Neural progenitor cell (in vitro differentiated cells): ENCODE measurements around the gene KRT76.

Experiments
- EZH2 ChIP-seq: fragments of 200-600 bp; sonication (generic); IDR thresholded peaks from 2 replicates; pipeline ENCODE4 v1.6.1; 2017; ENCODE audit warnings: antibody characterized with exemption, mild to moderate bottlenecking, moderate library complexity
- EZH2phosphoT487 ChIP-seq: fragments of 200-600 bp; sonication (generic); IDR thresholded peaks from 2 replicates; pipeline ENCODE4 v1.6.1; 2017; ENCODE audit warnings: antibody characterized with exemption
- TF ChIP-seq, protein P1 (sequence below): fragments of 200-600 bp; sonication (generic); IDR thresholded peaks from 2 replicates; pipeline ENCODE4 v1.5.1; 2017; ENCODE audit warnings: antibody characterized with exemption, mild to moderate bottlenecking

DNA sequence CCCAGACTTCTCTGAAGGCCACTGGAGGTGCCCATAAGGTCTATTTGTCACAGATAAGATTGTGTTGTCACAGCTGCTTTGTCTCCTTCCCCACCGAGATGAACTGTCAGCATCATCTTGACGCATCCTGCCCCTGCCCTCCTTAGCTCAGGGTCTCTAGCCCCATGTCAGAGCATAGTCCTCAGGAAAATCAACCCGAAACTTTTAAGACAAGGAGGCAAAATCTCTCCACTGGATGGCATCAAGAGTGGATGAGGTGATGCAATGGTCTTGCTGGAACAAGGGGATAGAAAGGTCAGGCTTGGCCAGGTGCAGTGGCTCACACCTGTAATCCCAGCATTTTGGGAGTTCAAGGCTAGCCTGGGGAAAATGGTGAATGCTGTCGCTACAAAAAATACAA lies 48.8 kb upstream of the KRT76 start:
- TF ChIP-seq, protein P1, sequence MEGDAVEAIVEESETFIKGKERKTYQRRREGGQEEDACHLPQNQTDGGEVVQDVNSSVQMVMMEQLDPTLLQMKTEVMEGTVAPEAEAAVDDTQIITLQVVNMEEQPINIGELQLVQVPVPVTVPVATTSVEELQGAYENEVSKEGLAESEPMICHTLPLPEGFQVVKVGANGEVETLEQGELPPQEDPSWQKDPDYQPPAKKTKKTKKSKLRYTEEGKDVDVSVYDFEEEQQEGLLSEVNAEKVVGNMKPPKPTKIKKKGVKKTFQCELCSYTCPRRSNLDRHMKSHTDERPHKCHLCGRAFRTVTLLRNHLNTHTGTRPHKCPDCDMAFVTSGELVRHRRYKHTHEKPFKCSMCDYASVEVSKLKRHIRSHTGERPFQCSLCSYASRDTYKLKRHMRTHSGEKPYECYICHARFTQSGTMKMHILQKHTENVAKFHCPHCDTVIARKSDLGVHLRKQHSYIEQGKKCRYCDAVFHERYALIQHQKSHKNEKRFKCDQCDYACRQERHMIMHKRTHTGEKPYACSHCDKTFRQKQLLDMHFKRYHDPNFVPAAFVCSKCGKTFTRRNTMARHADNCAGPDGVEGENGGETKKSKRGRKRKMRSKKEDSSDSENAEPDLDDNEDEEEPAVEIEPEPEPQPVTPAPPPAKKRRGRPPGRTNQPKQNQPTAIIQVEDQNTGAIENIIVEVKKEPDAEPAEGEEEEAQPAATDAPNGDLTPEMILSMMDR, result no peak
- no peak for TF ChIP-seq EZH2
- TF ChIP-seq EZH2phosphoT487, result no peak
